Activated effector memory CD4-positive, alpha-beta T cell treated with anti-CD3 and anti-CD28 coated beads, Interleukin-2, amount 50 U/mL, for 16 hours (primary cell): ENCODE data around the gene ANKRD6.

Source experiments
- DNase-seq: peaks from one replicate; pipeline ENCODE4 v3.0.0-alpha.2; 2020

Gene ANKRD6

GRCh38 chr6:89475634-89476033 is 42.7 kb downstream of the ANKRD6 start:
- no peak for DNase-seq

- no peak for DNase-seq
Observed at GRCh38 chr6:89479897-89480296, 46.9 kb downstream of the ANKRD6 start.

DNA sequence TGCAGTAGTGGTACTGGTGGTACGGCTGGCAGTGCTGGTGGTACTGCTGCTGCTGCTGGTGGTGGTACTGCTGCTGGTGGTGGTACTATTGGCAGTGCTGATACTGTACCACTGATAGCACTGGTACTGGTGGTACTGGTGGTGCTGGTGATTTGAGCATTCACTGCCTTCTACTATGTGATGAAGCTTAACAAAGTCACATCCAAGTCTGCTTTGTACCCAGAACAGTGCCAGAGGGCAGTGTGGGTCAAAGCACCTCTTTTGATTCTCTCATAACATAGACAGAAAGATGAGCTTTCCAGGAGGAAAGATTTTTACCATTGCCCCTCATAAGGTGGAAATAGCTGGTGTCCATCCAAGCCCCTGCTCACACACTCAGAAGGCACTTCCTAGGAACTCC is 48.7 kb downstream of the ANKRD6 start:
- DNase-seq: no peak

- no peak for DNase-seq
Observed at GRCh38 chr6:89482126-89482525, 49.2 kb downstream of the ANKRD6 start.

DNA sequence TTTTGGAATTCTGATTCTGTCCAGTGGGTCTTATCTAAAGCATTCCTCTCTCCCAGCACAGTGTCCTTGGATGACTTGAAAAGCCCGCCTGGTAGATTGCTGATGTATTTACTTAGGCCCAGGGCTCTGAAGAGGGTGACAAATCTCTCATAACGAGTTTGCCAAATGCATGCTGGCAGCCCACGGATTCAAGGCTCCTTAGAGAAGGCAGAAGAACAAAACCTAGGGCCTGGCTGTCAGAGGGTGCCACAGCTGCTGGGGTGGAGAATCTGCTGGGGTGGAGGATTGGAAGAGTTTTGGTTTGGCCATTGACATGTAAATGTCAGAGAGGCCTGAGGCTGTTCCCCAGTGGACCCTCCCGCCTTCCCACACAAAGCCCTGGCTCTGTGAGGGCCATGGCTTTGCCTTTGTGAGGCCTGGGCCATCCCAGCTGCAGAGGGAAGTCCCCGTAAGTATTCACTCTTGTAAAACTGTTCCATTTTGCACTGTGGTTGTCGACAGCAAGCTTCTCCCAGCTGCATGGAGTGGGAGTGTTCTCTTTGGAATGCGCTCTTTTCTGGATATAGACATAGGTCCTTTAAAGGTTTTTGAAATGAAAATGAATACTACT is 50.3 kb downstream of the ANKRD6 start:
- no peak for DNase-seq

GRCh38 chr6:89485320-89485719 is 52.4 kb downstream of the ANKRD6 start:
- DNase-seq: no peak

GRCh38 chr6:89487864-89488263 is 54.9 kb downstream of the ANKRD6 start:
- no peak for DNase-seq

DNA sequence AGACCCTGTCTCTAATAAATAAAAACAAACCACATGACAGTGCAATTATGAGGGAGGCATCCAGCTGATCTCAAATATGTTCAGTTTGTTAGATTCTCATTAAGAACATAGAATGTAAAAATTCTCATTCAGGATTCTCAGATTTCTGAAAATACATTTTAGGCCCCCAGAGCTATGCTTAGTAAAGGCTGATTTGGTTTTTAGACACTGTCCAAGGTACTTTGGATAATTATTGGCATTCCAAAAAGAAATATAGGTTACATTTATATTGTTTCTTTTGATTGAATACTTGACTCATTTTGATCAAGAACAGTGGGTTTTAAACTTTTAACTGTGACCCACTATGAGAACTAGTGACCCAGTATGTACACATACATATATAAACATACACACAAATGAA is 55.5 kb downstream of the ANKRD6 start:
- no peak for DNase-seq

DNA sequence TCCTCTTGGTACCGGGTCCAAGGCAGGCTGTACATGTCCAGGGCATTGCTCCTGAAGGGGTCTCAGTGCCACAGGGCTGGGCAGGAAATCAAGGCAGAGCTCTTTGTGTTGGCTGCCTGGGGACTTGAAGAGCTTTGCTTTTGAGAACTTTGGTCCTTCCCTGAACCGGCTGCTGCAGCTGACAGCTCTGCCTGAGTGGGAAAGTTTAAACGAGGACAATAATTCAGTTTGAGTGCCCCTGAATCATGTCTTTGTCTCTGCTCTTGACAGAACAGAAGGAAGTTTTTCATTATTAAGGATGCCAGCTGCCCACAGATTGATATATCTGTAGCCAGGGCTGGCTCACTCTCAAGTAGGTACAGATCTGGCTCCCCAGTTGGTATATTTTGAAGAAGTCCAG is 56.1 kb downstream of the ANKRD6 start:
- no peak for DNase-seq

- no peak for DNase-seq
Observed at GRCh38 chr6:89492025-89492640, 59.2 kb downstream of the ANKRD6 start.

DNA sequence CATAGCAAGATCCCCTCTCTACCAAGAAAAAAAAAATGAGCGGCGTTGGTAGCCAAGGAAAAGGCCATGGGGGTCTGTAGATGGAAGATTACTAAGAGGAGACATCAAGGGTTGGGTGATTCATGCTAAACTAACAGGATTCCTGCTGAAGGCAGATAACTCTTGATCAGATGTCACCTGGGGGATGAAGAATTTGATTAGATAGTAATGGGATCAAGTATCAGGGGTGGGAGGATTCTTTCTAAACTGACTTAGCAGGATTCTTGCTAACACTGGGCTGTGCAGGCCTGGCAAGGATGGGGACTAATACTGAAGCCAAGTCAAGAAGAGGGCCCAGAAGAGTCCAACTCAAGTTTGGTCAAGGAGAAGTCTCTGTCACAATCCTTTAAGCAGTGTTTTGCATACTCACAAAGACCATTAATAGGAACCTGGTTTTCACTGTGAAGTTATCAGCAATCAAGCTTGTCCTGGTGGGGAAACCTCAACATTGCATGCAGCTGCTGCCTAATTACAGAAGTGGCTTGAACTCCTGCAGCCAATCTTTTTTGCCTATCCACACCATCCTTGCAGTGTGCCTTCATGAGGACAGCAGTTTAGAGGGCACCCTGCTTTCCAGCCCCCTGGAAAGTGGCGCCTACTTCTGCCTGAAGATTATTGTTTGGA is 61.3 kb downstream of the ANKRD6 start:
- no peak for DNase-seq

DNA sequence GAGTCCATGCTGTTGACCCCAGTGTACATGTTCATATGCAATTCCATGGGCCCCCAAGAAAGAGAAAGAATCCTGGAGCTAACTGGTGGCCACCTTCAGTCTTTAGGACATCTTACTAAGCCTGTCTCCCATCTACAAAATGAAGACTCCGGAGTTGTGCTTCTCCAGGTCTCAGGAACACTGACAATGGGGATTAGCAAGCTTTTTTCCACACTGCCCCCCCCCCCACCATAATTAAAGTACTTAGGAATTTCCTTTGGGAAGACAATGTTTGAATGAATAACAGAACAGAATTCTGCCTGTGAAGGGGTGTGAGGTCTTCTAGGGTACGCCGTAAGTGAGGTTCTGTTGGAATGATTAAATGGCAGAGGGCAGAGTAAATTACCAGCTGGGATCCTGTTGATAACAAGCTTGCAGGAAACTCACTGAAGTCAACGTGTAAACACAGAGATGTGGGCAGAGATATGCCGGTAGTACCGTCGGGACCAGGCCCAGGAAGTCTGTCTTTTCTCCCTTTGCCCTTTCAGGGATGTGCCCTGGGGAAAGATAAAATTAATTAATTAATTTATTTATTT is 63.1 kb downstream of the ANKRD6 start:
- no peak for DNase-seq

GRCh38 chr6:89500611-89501010 is 67.7 kb downstream of the ANKRD6 start:
- DNase-seq: no peak

- DNase-seq: no peak
Observed at GRCh38 chr6:89501222-89501621, 68.3 kb downstream of the ANKRD6 start.

DNA sequence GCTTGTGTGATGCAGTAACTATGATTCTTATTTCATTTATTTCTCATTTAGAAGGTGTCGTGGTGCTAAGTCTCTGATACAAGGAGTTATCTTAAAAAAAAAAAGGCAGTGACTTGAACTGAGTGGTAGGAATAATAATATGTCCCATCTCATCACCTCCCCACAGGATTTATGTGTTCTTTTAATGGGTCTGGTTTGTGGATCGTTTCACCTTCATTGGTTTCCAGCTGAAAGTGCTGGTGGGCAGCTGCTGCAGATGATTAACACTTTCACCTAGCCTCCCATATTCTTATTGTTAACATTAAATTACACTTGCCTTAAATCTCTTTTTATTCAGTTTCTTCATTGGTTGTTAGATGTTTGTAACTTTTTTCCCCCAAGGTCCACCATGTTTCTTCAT is 68.8 kb downstream of the ANKRD6 start:
- DNase-seq: no peak

DNA sequence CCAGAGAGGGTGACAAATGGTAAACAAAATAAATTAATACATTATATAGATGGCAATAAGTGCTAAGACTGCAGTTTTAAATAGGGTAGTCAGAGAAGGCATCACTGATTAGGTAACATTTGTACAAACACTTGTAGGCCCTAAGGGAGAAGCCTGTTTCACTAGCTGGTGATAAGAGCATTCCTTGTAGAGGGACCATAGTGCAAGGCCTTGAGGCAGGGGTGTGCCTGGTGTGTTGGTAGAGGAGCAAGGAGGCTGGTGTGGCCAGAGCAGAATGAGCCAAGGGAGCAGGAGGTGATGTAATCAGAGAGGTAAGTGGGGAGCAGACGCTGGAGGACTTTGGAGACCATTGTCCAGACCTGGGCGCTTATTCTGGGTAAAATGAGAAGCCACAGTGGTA is 70.7 kb downstream of the ANKRD6 start:
- no peak for DNase-seq

DNA sequence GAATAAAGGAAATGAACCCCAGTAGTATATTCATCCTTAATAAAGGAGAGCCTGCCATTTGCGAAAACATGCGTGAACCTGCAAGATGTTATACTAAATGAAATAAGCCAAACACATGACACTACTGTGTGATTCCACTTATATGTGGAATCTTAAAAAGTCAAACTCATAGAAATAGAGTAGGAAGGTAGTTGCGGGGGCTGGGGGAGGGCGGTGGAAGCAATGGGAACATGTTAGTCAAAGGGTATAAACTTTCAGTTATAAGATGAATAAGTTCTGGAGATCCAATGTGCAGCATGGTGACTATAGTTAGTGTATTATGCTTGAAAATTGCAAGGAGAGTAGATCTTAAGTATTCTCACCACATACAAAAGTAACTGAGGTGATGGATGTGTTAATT is 72.9 kb downstream of the ANKRD6 start:
- DNase-seq: no peak

DNA sequence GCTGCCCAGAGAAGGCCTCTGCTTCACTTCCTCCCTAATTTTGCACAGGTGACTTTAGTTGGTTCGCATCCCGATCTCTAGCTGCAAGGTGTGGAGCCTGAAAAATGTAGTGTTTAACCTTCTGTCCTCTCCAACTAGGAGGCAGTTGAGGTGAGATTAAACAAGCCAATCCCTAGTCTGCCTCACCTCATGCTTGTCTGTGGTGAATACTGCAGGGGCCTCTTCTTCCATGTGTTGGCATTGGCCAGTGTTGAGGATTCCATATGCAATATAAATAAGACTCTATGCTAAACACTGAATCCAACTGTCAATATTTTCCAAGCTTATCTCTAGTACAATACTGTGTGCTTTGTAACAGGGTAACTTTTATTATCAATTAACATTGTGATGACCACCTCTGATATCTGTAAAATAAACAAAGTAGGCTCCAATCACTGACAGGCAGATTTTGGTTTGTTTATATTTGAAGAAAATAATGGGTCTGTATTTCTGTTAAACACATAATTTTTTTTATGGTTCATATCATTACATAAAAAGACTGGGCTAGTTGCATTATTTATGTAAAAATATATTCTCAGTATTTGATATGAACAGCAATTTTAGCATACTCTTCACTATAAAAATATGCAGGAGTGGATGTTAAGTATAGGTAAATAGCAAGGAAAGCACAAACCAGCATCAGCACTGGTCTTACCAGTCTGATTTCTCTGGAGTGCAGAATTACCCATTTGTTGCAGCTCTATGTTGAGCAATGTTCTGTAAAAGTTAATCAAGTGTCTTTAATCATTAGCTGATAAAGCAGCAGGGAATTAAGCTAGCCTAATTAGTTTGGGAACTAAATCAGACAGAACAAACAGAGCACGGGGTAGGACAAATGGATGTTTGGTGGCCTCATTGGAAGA is 74.0 kb downstream of the ANKRD6 start:
- no peak for DNase-seq

- no peak for DNase-seq
Observed at GRCh38 chr6:89508755-89509563, 76.0 kb downstream of the ANKRD6 start.

- no peak for DNase-seq
Observed at GRCh38 chr6:89509777-89510281, 76.9 kb downstream of the ANKRD6 start.

- no peak for DNase-seq
Observed at GRCh38 chr6:89510393-89510792, 77.4 kb downstream of the ANKRD6 start.
